GM04503 (cell line): Measurements from ENCODE around the gene ARMH2.

Experiments
- DNase-seq: peaks from one replicate; pipeline ENCODE4 v3.0.0-alpha.2; 2012; ENCODE audit warnings: low read depth

ARMH2 gene

DNA sequence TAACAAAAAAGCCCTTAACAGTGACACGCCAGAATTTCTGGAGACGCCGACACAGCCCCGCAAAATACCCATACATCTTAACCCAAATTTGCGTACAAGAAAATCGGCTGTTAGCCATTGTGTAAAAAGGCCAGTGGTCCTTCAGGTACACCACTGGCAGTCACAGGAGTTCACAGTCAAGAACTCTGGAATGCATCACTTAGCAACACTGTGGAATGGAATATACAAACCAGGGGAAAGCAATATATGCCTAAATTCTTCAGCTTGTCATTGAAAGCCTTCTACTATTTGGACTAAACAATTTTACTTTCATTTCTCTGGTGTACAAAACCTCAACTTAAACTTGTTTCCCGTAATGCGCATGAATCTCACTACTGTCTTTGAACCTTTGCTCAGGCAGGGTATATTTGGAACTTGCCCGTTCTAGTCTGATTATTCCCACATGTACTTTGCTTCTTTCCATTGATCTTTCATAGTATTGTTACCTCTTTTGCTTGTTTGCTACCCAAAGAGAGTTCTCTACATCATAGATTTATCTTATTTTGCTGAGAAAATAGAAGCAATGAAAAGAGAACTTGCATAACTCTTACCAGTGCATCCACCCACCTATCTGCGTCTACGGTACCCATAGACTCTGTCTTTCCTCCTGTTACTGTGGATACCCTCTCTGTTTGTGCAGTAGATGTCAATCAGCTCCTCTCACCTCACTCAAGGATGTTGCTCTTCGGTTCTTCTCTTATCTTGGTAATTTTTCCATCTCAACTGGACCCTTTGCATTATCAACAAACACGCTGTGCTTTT lies at the start of gene ARMH2:
Gene ARMH2 (minus strand): TSS at position 178 of the 801 bp plus-strand sequence. CDS start 60 bp downstream, at position 118.
- no peak for DNase-seq

DNA sequence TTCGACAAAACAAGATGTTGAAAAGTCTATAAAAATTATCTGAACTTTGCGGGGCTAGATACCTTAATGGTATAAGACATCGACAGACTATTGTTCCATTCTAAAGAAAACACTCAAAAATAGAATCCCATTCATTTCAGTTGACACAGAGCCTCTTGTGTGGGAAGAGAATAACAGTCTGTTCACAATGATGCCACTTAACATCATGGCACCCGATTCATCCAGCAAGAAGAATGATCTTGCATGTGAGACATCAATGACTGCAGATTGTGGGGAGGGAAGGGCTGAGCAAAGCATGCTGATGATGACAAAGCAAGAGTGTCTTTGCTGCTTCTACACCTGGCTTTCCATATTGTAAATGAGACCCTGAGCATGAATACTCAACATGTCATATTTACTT lies 49.7 kb upstream of the ARMH2 start:
- DNase-seq, result no peak

DNA sequence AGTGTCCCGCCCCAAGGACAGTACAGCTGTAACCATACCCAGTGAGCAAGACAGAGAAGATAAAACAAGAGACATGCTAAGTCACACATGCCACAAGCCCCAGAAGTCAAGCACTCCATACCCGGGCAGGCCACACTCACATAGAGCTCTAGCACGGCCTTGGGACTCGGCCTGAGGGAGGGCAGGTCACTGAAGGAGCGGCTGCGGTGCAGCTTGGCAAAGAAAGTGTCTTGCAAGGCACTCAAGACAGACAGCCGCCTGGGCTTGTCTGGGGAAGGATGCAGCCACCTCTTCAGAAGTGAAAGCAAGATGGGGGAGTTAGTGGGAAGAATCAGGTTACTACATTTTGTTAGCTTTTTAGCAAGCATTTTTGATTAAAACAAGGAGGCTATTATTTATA lies 48.7 kb upstream of the ARMH2 start:
- no peak for DNase-seq

DNA sequence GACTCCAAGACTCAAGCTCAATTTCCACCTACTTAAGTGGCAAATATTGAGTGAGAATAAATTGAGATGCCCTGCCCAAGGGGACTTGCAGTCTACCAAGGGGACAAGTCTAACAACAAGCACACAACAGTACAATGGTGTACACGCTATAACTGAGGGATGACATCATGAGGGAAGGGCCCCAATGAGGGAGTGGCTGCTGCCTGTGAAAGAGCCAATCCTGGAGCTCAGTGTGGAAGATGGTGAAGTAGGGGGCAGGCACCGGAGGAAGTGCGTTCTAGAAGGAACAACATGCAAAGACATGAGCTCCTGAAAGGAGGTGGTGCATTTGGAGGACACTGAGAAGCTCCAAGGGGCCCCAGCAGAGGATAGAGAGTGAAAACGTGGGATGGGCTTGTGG lies 46.9 kb upstream of the ARMH2 start:
- no peak for DNase-seq

DNA sequence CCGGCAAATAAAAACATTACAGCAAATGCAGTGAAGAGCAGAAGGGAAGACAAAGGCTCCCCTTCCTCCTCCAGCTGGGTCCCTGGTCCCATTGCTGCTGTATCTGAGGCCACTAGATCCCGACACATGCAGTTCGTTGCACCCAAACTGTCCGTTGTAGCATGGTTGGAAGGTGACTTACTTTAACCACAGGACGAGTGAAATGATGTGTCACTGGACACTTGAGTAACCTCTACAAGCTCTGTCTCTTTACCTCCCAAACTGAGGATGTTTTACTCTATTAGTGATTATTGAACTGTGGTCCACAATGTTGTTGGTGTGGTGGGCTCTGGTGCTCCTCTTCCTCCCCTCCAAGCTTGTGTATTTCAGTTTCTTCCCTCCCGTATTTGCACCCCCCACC lies 46.2 kb upstream of the ARMH2 start:
- no peak for DNase-seq

DNA sequence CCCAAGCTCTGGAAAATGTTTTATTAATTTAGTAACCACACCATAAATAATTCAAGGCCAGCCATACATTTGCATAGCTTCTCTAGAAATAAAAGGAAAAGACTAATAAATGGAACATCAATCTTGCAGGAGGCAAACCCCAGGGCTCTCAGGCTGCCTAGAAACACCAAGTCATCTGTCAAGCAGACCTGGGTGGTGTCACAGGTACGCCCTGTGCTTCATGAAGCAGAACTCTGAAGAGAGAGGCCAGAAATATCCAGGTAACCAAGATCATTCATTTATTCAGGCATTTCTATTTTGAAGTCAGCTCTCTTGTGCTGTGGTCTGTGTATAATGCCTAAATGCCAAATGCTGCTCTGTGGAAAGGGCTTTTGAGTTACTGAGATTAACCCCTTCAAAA lies 45.3 kb upstream of the ARMH2 start:
- DNase-seq, result no peak

DNA sequence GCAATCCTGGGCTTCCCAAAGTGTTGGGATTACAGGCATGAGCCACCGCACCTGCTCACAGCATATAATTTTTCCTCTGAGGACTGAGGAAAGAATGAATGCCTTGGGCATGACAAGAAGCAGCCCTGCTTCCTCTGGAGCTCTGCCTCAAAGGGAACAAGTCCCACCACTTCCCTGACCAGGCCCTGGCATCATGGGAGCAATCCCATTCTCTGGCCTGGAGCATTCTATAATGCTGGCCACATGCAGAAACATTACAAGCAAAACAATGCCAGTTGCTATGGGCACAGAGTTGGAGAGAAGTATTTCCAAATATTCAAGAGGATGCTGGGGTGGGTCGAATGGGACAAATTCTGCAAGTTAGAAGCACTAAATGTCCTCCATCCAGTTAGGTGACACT lies 41.5 kb upstream of the ARMH2 start:
- no peak for DNase-seq

DNA sequence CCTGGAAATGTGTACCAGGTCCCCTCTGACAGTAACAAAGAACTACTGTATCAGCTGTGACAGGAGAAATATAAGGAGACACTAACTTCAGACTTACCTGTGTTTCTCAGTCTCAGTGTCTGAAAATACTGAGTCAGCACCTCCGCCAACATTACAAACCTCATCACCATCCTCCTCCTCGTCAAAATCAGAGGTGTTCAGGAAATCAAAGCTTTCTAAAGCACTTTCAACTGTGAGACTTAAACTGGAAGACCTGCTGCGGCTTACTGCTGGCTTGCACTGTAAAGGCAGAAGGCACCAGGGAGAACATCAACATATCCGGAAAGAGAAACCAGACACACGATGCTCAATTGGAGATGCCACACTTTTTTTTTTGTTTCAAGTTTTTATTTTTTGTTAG lies 40.3 kb upstream of the ARMH2 start:
- DNase-seq, result no peak

DNA sequence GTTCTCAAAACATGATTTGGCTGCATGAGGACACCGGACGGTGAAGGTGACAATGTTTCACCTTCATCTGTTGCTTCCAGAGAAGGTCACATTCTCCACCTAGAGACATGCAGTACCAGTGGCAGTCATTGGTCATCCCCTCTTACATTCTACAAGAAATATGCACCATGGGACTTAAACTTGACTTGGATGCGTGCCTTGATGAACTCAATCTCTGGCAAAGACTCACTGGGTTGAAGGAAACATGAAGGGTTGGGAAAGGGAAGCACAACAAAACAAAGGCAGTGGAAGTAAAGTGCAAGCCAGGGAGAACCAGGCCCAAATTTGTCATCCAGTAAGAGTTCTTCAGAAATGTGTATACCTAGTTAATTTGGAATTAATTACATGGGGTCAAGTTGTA lies 39.4 kb upstream of the ARMH2 start:
- no peak for DNase-seq

DNA sequence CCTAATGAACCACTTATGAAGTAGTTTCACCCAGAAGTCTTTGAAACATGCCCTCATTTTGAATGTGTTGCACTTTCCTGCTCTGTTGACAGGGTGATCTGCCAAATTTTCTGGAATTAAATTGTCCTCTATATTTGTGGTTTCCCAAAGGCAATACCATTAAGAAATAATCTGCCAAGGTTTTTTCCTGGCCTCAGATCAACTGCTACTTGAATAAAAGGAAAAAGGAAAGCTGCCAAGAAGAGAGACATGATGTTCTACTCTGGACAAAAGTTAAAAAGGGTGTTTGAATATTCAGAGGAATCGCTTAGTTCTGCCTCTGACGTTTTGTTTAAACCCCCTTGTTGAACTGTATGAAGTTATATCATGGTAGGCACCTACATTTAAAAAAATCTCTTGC lies 37.4 kb upstream of the ARMH2 start:
- DNase-seq, result no peak

DNA sequence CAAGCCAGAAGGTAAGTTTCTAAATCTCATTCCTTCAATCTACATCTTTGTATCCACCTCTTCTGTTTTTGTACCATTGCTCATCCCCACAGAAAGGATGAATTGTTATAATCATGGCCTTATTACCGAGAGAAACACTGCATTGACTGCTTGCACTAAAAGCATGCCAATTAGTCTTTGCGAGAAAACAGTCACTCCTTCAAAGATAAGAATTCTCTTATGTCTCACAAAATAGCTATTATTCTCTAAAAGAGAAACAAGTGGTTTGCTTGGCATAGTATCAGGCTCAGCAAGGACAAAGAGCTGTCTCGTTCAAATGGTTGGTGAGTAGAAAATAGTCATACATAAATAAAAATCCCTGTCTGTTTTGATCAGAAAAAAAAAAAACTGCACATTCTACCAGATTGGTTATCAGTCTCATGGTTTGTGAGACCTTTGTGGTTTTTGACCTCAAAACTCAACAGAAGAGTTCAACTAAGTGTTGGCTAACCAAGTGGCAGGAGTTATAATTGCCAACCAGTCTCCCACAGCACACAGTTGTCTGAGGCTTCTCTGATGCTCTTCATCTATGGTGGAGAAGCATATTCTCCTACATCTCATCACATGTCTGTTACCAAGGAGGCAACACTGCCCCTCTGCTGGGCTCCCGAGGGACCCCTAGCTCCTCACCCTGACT lies 35.1 kb upstream of the ARMH2 start:
- no peak for DNase-seq

DNA sequence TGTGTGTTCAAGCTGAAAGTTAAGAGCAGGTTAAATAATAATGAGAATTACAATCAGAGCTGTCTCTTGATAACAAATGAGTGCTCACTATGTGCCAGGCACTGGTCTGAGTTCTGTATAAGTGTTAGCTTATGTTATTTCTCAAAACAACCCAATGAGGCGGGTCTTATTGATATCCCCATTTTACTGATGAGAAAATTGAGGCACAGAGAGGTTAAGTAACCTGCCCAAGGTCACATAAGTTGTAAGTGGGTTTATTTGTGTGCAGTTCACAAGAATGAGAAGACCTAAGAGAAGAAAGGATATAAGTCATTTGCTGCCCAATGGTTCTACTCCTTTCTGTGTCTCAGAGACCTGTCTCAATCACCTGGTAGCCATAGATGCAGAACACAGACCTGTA lies 34.1 kb upstream of the ARMH2 start:
- no peak for DNase-seq

DNA sequence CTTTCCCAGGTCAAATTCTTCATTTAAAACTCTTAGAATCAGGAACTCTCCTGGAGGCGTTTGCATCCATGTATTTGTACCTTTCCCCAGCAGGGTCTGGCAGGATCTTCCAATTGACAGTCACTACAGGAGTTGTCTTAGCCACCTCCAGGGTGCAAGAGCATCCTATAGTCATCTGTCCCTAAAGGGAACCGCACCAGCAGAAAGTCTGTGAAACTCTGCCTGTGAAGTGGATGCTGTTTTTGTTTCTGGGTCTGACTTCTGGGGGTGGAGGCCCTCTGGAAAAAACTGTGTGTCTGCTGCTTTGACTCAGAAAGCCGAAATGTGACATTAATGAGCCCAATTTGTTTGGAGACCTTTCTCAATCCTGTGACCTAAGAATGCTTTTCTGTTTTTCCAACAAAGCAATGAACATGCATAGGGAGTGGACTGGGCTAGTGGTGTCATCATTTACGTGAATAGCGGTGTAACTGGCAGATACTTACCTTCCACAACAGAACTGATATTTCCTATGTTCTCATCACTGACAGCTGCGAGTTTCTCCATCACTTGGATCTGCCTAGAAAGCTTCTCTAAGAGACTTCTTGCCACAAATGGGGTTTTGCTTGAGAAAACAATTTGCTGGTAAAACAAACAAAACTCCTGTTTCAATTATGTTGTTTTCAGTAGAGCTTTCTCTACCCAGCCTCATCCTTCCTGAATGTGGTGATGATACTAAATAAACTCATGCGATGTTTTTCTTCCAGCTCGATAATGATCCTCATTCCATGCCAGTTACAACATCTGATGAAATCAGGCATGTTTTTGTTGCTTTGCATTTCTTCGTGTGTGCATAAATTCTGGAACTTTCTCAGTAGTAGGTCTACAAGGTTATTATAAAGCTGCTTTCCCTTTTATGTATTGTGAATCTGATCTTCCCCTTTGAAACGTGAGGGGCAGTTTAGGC lies 33.3 kb upstream of the ARMH2 start:
- DNase-seq, result peak; percentile 56

DNA sequence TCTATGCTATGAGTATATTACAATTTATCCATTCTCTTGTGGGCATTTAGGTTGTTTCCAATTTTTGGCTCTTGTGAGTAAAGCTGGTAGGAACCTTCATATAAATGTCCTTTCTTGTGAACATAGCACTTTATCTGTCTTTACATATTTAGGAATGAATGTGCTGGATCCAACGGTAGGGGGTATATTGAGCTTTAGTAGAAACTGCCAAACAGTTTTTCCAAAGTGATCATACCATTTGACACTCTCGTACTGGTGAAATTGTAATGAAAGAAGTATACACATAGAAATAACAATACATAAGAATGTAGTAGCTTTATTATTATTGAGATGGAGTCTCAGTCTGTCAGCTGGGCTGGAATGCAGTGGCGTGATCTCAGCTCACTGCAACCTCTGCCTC lies 30.9 kb upstream of the ARMH2 start:
- DNase-seq, result no peak

DNA sequence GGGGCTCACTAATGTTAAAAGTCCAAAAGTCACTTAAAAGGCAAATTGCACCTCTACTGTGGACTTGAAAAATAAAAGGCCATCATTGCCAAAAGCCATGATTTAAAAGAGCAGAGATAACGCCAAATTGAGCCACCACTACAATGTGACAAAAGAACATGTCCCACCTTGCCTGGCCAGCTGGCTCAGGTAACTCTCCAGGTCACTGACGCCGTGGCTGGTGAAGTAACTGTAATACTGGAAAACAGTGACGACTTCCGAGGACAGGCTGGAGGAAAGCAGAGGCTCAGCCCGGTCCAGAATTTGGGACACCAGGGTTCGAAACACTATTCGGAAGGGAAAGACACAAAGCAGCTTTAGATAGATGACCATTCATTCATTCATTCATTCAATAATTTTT lies 29.3 kb upstream of the ARMH2 start:
- no peak for DNase-seq

DNA sequence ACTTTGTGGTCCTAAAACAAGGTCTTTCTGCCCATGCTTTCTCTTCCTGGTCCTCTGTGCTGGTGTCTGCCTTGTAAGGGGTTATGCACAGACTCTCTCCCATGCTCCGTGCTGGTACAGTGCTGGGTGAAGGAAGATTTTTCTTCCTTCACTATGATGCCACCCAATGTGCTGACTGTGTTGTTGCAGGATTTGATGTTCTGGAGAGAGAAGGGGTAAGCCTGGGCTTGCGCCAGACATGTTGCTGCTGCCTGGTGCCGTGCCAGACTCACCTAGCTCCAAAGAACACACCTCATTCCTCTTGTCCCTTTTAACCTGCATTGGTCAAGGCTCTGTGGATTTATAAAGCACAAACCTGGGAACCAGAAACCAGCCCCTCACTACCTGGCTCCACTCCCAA lies 28.4 kb upstream of the ARMH2 start:
- no peak for DNase-seq

DNA sequence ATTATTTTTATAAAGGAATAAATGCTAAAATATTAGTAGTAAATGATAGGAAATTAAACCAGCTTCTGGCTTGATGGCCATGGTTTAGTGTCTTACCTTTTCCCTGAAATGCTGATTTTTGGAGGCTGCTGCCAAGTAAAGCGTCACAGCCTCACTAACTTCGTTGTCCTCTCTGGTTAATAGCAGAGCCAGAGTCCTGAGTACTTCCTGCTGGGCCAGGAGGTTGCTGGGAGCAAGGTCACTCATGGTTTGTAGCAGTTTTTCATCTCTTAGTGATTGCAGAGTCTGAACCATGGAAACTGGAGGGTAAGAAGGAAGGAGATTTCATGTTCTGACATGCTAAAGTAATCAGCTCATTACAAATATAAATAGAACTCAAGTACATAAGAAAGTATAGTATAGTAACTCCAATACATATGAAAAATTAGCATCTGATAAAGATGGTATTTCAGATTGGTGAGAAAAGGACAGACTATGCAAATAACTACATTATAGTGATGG lies 26.5 kb upstream of the ARMH2 start:
- DNase-seq, result no peak

DNA sequence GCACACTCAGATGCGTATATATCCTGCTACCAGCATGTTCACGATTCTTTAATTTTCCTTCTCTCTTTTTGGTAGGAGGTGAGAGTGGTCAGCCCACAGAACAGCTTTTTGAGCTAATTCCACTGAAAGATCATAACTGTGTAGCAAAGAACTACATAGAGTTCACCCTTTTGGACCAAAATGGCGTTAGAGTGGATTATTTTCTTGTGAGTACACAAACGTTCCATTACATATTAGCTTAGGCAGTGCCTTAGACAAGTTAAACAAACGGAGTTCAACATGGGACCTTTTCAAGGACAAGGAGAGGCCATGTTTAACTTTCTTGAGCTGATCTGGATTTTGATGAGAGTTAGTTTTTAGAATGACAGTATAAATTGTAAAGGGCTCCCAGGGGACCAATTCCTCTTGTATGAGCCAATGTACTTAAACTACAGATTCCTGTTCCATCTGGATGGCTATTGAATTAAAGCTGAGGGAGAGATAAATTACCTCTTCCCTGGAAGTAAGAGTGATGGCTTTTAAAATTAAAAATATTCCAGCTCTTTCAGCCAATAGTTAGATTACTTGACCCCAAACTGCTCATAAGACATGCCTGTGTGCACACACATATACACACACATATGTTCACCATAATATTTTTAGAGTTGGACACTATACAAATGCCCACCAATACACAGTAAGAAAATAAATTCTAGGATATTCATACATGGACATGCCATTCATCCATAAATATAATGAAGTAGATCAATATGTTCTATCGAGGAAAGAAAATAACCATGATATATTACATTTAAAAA lies 25.6 kb upstream of the ARMH2 start:
- DNase-seq, result no peak

DNA sequence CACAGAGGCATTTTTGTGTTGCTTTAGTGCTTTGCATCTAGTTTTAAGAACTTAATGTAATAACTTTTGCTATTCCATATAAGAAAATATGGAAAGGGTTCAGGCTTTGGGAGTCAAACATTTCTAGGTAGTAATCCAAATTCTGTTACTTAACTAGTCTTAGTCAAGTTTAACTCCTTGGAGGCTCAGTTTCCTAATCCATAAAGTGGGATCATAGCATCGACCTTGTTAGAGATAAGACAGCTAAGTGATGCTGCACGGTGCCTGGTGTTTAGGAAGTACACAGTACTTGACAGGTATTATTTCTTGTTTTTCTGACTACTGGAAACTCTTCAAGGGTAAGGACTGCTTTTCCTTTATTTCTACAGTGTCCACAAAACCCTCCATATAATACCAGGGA lies 24.5 kb upstream of the ARMH2 start:
- no peak for DNase-seq

DNA sequence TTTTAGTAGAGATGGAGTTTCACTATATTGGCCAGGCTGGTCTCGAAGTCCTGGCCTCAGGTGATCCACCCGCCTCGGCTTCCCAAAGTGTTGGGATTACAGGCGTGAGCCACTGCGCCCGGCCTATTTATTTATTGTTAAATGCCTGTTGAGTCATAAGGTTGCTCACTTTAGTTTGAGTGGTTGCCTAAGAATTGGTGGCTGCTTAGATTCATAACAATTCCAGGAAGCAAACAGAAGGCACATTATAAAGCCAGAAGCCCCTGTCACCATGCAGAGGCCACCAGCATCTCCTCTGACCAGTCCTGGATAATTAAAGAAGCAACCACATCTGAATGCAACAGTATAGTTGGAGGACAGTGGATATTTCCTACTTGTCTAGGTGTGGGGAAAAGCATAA lies 24.0 kb upstream of the ARMH2 start:
- no peak for DNase-seq

DNA sequence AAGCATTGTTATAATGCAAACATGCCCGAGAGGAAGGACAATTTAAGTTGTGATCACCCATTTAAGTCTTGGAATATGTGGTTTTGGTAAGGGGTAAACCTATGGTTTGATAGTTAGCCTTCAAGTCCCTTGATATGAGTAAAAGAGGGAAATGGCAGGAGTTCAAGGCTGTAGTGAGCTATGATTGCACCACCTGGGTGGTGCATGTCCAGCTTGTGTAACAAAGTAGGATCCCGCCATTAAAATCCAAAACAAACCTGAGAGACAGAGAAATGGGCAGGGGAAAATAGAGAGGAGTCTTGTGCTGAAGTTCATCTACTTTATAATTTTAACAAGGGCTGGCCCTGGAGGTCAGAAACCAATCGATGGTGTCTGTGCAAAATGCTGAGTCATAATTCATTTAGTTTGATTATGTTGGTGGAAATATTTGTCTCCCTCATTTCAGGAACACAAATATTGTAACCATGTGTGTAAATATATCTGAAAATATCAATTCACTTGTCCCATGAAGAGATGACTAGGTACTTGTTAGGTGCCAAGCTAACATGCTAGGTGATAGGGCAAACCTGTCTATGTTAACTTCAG lies 23.2 kb upstream of the ARMH2 start:
- DNase-seq, result no peak
